Measurements from ENCODE around the gene THSD7B.

Gene THSD7B

DNA sequence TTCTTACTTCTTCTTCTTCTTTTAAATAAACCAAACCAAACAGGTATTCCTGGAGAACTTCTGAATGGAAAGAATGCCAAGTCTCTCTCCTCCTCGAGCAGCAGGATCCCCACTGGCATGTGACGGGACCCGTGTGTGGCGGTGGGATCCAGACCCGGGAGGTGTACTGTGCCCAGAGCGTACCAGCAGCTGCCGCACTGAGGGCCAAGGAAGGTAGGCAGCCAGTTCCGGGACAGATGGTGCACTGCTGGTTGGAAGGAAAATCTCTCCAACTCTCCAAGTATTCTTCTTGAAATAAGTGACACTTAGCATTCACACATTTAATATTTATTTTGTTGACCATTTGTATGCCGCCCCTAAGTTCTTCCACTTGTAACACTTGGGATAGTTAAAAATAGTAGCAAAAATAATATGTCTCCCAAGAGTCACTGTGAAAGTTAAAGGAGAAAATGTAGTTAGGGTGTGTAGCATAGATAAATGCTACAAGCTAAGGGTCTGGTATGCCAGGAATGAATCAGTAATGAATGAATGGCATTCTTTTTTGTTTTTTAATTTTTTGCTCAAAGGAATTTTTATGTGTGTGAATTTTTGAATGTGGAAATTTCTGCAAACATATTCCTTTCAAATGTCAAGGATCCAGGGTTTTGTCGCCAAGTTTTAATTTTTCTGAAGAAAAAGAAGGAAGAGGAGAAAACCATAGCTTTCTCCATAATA lies 349.9 kb downstream of the THSD7B start:
- no peaks in the 10 kb centered on the region for H3K36me3 ChIP-seq (ENCODE audit: insufficient read depth, low read length)
- H3K27me3 ChIP-seq (ENCODE audit: control insufficient read depth, insufficient read depth, low read length), result no peaks in the 10 kb centered on the region
- peak overlapping the region; percentile 23 for H3K4me3 ChIP-seq (ENCODE audit: low read length)
- H3K4me1 ChIP-seq (ENCODE audit: control insufficient read depth, insufficient read depth, low read length), result peaks cover 59% of the 10 kb centered on the region
- H3K9ac ChIP-seq (ENCODE audit: low read depth, low read length), result peak overlapping the region; percentile 66
- H3K4me2 ChIP-seq (ENCODE audit: low read length), result peak overlapping the region; percentile 27
- H3K9me3 ChIP-seq (replicated peaks; ENCODE audit: low read length), result no peaks in the 10 kb centered on the region

DNA sequence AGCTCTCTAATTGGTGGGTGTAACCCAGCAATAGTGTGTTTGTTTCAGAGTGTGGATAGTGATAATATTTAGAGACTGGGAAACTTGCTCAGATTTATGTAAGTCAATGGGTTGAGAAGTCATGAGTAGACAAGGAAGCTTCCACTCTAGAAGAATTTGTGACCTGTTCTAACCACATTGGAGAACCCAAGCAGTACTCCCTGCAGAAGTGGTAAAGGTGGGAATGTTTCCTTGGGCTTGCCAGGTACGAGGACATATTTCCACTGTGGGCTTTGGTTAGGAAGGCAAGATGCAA lies 350.4 kb downstream of the THSD7B start:
- no peaks in the 10 kb centered on the region for H3K36me3 ChIP-seq (ENCODE audit: insufficient read depth, low read length)
- H3K4me1 ChIP-seq (ENCODE audit: control insufficient read depth, insufficient read depth, low read length), result peaks cover 59% of the 10 kb centered on the region
- H3K4me2 ChIP-seq (ENCODE audit: low read length), result peak overlapping the region; percentile 27
- no peak overlapping the region for H3K4me3 ChIP-seq (ENCODE audit: low read length)
- no peaks in the 10 kb centered on the region for H3K27me3 ChIP-seq (ENCODE audit: control insufficient read depth, insufficient read depth, low read length)
- H3K9me3 ChIP-seq (replicated peaks; ENCODE audit: low read length), result no peaks in the 10 kb centered on the region
- H3K9ac ChIP-seq (ENCODE audit: low read depth, low read length), result peak overlapping the region; percentile 5

DNA sequence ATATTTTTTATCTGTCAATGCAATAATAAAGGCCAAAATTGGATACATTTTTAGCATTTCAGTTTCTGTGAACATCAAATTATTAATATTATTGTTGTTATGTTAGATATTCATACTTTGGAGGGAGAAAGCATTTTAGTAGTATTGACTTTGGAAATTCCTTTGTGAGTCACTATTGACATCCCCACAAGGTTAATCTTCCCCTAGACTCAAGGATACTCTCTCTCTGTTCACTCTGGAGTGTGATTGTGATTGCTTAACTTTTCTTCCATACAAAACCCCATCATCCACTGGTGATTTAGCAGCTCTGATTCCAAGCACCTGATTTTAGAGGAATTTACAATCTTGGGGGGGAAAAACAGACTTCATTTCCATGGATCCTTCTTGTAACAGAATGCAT lies 352.0 kb downstream of the THSD7B start:
- H3K27me3 ChIP-seq (ENCODE audit: control insufficient read depth, insufficient read depth, low read length), result no peaks in the 10 kb centered on the region
- H3K9ac ChIP-seq (ENCODE audit: low read depth, low read length), result peak overlapping the region; percentile 60
- peak overlapping the region; percentile 37 for H3K4me2 ChIP-seq (ENCODE audit: low read length)
- no peaks in the 10 kb centered on the region for H3K9me3 ChIP-seq (replicated peaks; ENCODE audit: low read length)
- H3K36me3 ChIP-seq (ENCODE audit: insufficient read depth, low read length), result no peaks in the 10 kb centered on the region
- no peak overlapping the region for H3K4me3 ChIP-seq (ENCODE audit: low read length)
- peaks cover 61% of the 10 kb centered on the region for H3K4me1 ChIP-seq (ENCODE audit: control insufficient read depth, insufficient read depth, low read length)

DNA sequence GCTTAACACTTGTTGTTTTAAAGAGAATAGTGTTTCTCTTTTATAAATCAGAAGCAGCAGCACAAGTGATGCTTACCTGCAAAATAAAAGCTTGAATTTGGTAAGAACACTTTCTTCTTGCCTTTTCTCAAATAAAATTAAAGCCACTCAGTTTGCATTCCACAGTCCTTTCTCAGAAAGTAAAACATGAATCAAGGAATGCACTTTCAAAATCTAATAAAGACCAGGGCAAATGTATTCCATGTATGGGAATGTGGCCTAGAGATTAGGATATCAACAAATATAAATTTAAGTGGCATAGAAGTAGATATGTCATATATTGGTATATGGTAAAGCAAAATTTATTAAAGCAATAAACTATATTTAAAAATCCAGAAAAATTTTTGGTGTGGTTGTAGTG lies 352.8 kb downstream of the THSD7B start:
- Histone ChIP-seq H3K36me3 (ENCODE audit: insufficient read depth, low read length) (no peaks in the 10 kb centered on the region), H3K9ac (ENCODE audit: low read depth, low read length) (peak overlapping the region; percentile 53), H3K9me3 (replicated peaks; ENCODE audit: low read length) (no peaks in the 10 kb centered on the region), H3K4me2 (ENCODE audit: low read length) (peak overlapping the region; percentile 34), H3K4me1 (ENCODE audit: control insufficient read depth, insufficient read depth, low read length) (peaks cover 68% of the 10 kb centered on the region), H3K27me3 (ENCODE audit: control insufficient read depth, insufficient read depth, low read length) (no peaks in the 10 kb centered on the region), H3K4me3 (ENCODE audit: low read length) (no peak overlapping the region)

DNA sequence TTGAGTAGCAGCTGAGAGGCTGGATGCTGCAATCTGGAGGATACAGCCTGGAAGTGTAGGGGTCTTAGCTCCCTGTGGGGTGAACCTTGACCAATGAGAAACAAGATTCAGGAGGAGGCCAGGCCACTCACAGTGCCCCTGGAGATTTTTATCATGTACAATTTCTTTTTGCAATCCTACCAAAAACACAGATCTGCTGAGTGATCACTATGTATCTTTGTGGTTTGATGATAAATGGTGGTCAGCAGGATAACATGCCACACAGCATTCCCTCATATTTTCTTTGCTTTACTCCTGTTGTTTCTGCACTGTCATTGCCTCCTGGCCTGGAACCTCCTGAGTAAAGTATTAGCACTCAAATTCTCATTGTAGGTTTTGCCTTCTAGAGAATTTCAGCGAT lies 357.9 kb downstream of the THSD7B start:
- no peaks in the 10 kb centered on the region for H3K9me3 ChIP-seq (replicated peaks; ENCODE audit: low read length)
- no peak overlapping the region for H3K4me3 ChIP-seq (ENCODE audit: low read length)
- H3K4me2 ChIP-seq (ENCODE audit: low read length), result no peak overlapping the region
- H3K9ac ChIP-seq (ENCODE audit: low read depth, low read length), result peak overlapping the region; percentile 7
- no peaks in the 10 kb centered on the region for H3K27me3 ChIP-seq (ENCODE audit: control insufficient read depth, insufficient read depth, low read length)
- H3K36me3 ChIP-seq (ENCODE audit: insufficient read depth, low read length), result no peaks in the 10 kb centered on the region
- H3K4me1 ChIP-seq (ENCODE audit: control insufficient read depth, insufficient read depth, low read length), result peaks cover 33% of the 10 kb centered on the region

GRCh38 chr2:137133225-137133624 lies 367.9 kb downstream of the THSD7B start:
- H3K4me2 ChIP-seq (ENCODE audit: low read length), result no peak overlapping the region
- no peaks in the 10 kb centered on the region for H3K27me3 ChIP-seq (ENCODE audit: control insufficient read depth, insufficient read depth, low read length)
- no peak overlapping the region for H3K9ac ChIP-seq (ENCODE audit: low read depth, low read length)
- H3K36me3 ChIP-seq (ENCODE audit: insufficient read depth, low read length), result no peaks in the 10 kb centered on the region
- no peak overlapping the region for H3K4me3 ChIP-seq (ENCODE audit: low read length)
- H3K4me1 ChIP-seq (ENCODE audit: control insufficient read depth, insufficient read depth, low read length), result no peaks in the 10 kb centered on the region
- H3K9me3 ChIP-seq (replicated peaks; ENCODE audit: low read length), result no peaks in the 10 kb centered on the region

DNA sequence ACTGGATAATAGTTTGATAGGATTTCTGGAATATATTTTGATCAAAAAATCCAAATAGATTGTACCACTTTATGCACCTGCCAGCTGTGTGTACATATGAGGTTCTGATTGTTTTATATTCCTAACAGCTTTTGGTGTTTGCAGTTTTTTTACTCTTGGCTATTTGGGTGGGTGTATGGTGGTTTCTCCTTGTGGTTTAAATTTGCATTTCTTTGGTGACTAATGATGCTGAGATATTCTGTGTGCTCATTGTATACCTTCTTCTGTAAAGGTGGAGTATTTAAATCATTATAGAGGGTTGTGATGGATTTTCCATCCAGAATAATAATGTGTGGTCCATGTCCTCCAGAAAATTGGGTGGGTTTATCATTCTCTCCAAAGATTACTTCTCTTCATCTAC lies 372.9 kb downstream of the THSD7B start:
- Histone ChIP-seq H3K9me3 (replicated peaks; ENCODE audit: low read length) (no peaks in the 10 kb centered on the region), H3K4me3 (ENCODE audit: low read length) (no peak overlapping the region), H3K4me2 (ENCODE audit: low read length) (no peak overlapping the region), H3K9ac (ENCODE audit: low read depth, low read length) (no peak overlapping the region), H3K4me1 (ENCODE audit: control insufficient read depth, insufficient read depth, low read length) (no peaks in the 10 kb centered on the region), H3K36me3 (ENCODE audit: insufficient read depth, low read length) (no peaks in the 10 kb centered on the region), H3K27me3 (ENCODE audit: control insufficient read depth, insufficient read depth, low read length) (no peaks in the 10 kb centered on the region)

GRCh38 chr2:137151731-137152130 lies 386.4 kb downstream of the THSD7B start:
- no peak overlapping the region for H3K4me3 ChIP-seq (ENCODE audit: low read length)
- no peaks in the 10 kb centered on the region for H3K36me3 ChIP-seq (ENCODE audit: insufficient read depth, low read length)
- H3K9me3 ChIP-seq (replicated peaks; ENCODE audit: low read length), result no peaks in the 10 kb centered on the region
- no peak overlapping the region for H3K9ac ChIP-seq (ENCODE audit: low read depth, low read length)
- peaks cover 30% of the 10 kb centered on the region for H3K4me1 ChIP-seq (ENCODE audit: control insufficient read depth, insufficient read depth, low read length)
- no peaks in the 10 kb centered on the region for H3K27me3 ChIP-seq (ENCODE audit: control insufficient read depth, insufficient read depth, low read length)
- no peak overlapping the region for H3K4me2 ChIP-seq (ENCODE audit: low read length)

GRCh38 chr2:137154946-137155345 lies 389.6 kb downstream of the THSD7B start:
- Histone ChIP-seq H3K9me3 (replicated peaks; ENCODE audit: low read length) (no peaks in the 10 kb centered on the region), H3K27me3 (ENCODE audit: control insufficient read depth, insufficient read depth, low read length) (no peaks in the 10 kb centered on the region), H3K36me3 (ENCODE audit: insufficient read depth, low read length) (no peaks in the 10 kb centered on the region), H3K4me1 (ENCODE audit: control insufficient read depth, insufficient read depth, low read length) (peaks cover 40% of the 10 kb centered on the region), H3K4me3 (ENCODE audit: low read length) (peak overlapping the region; percentile 47), H3K9ac (ENCODE audit: low read depth, low read length) (peak overlapping the region; percentile 59), H3K4me2 (ENCODE audit: low read length) (peak overlapping the region; percentile 71)

- H3K4me1 ChIP-seq (ENCODE audit: control insufficient read depth, insufficient read depth, low read length), result peaks cover 40% of the 10 kb centered on the region
- no peaks in the 10 kb centered on the region for H3K36me3 ChIP-seq (ENCODE audit: insufficient read depth, low read length)
Measured at GRCh38 chr2:137155356-137156104, 390.2 kb downstream of the THSD7B start.

GRCh38 chr2:137156221-137156844 lies 391.0 kb downstream of the THSD7B start:
- peak overlapping the region; percentile 50 for H3K4me3 ChIP-seq (ENCODE audit: low read length)
- no peaks in the 10 kb centered on the region for H3K36me3 ChIP-seq (ENCODE audit: insufficient read depth, low read length)
- H3K4me2 ChIP-seq (ENCODE audit: low read length), result peak overlapping the region; percentile 71
- no peaks in the 10 kb centered on the region for H3K27me3 ChIP-seq (ENCODE audit: control insufficient read depth, insufficient read depth, low read length)
- peak overlapping the region; percentile 42 for H3K9ac ChIP-seq (ENCODE audit: low read depth, low read length)
- peaks cover 40% of the 10 kb centered on the region for H3K4me1 ChIP-seq (ENCODE audit: control insufficient read depth, insufficient read depth, low read length)
- H3K9me3 ChIP-seq (replicated peaks; ENCODE audit: low read length), result no peaks in the 10 kb centered on the region

More at GRCh38 chr2:137155356-137156104, 390.2 kb downstream of the THSD7B start:
- H3K27me3 ChIP-seq (ENCODE audit: control insufficient read depth, insufficient read depth, low read length), result no peaks in the 10 kb centered on the region
- H3K9me3 ChIP-seq (replicated peaks; ENCODE audit: low read length), result no peaks in the 10 kb centered on the region
- H3K9ac ChIP-seq (ENCODE audit: low read depth, low read length), result peak overlapping the region; percentile 59
- peak overlapping the region; percentile 50 for H3K4me3 ChIP-seq (ENCODE audit: low read length)
- peak overlapping the region; percentile 71 for H3K4me2 ChIP-seq (ENCODE audit: low read length)
